CD1c-positive myeloid dendritic cell (primary cell): Measurements from ENCODE around the gene WDPCP.
"Not testable (repeated sequence)": the region's sequence is repeated elsewhere in the genome, so short reads cannot be mapped to it uniquely, and the experiment has no call there.

ENCODE experiments used
- DNase-seq: peaks from one replicate; pipeline ENCODE4 v3.0.0-alpha.2; 2016; ENCODE audit errors: extremely low spot score

WDPCP gene

GRCh38 chr2:63446658-63447057 is 141.6 kb downstream of the WDPCP start:
- DNase-seq, result no peak

- DNase-seq, result no peak
Measured at GRCh38 chr2:63444565-63445288, 143.6 kb downstream of the WDPCP start.

- no peak for DNase-seq
Measured at GRCh38 chr2:63440612-63441011, 147.7 kb downstream of the WDPCP start.

GRCh38 chr2:63438181-63438580 is 150.1 kb downstream of the WDPCP start:
- no peak for DNase-seq

GRCh38 chr2:63436488-63436887 is 151.8 kb downstream of the WDPCP start:
- DNase-seq, result no peak

GRCh38 chr2:63435070-63435469 is 153.2 kb downstream of the WDPCP start:
- no peak for DNase-seq

- no peak for DNase-seq
Measured at GRCh38 chr2:63434024-63435001, 154.0 kb downstream of the WDPCP start.

GRCh38 chr2:63432373-63432772 is 155.9 kb downstream of the WDPCP start:
- DNase-seq, result no peak

GRCh38 chr2:63425606-63426005 is 162.7 kb downstream of the WDPCP start:
- DNase-seq, result no peak

- DNase-seq, result no peak
Measured at GRCh38 chr2:63425079-63425416, 163.2 kb downstream of the WDPCP start.

GRCh38 chr2:63424329-63425078 is 163.8 kb downstream of the WDPCP start:
- DNase-seq, result peak; percentile 55

GRCh38 chr2:63422556-63422955 is 165.7 kb downstream of the WDPCP start:
- DNase-seq, result no peak

- DNase-seq, result no peak
Measured at GRCh38 chr2:63408530-63408929, 179.7 kb downstream of the WDPCP start.

- no peak for DNase-seq
Measured at GRCh38 chr2:63406641-63407040, 181.6 kb downstream of the WDPCP start.

GRCh38 chr2:63403820-63404219 is 184.5 kb downstream of the WDPCP start:
- no peak for DNase-seq

- not testable (repeated sequence) for DNase-seq
Measured at GRCh38 chr2:63402889-63403288, 185.4 kb downstream of the WDPCP start.

- no peak for DNase-seq
Measured at GRCh38 chr2:63399156-63399555, 189.1 kb downstream of the WDPCP start.

- no peak for DNase-seq
Measured at GRCh38 chr2:63379451-63379850, 208.8 kb downstream of the WDPCP start.

- no peak for DNase-seq
Measured at GRCh38 chr2:63378589-63378988, 209.7 kb downstream of the WDPCP start.

GRCh38 chr2:63374341-63374740 is 213.9 kb downstream of the WDPCP start:
- no peak for DNase-seq

- DNase-seq, result no peak
Measured at GRCh38 chr2:63372549-63372948, 215.7 kb downstream of the WDPCP start.

- no peak for DNase-seq
Measured at GRCh38 chr2:63369146-63369545, 219.1 kb downstream of the WDPCP start.
